T follicular helper cell (primary cell): Measurements from ENCODE around the gene SEPSECS.

Experiments
- DNase-seq: peaks from one replicate; pipeline ENCODE4 v3.0.0-alpha.2; 2020; ENCODE audit warnings: low read depth

Gene SEPSECS

DNA sequence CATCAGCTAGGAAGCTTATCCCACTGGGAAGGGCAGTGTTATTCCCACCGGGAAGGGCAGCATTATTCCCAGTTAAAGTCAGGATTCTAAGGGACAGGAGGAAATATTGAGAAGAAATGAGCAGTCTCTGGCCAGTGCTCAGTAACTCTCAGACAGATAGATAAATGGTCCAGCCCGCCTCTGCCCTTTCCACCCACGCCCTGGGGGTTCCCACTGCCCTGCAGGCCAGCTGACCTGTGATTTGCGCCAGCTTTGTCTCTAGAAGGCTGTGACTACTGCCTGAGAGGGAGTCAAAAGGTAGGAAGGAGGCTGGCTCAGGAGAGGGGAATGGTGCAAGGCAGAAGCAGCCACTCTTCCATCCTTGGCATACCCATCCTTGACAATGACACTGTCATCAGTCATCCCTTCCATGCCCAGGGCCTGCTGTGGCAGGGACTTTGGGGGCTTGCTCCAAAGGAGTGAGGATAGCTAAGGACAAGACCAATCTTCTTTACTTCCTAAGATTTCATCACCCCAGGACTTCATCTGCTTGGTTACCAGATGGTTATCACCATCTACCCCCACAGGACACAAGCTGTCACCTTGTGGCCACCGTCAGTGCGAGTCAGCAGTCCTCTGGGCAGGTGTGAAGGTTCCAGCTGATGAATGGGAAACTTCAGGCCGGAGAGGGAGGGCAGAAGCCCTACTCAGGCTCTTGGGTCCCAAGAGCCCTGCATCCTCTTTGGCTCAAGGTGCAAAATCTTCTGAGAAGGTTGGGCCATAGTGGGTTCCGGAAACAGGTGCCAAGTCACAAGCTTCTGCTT, 49.5 kb downstream of the SEPSECS start:
- DNase-seq: no peak

DNA sequence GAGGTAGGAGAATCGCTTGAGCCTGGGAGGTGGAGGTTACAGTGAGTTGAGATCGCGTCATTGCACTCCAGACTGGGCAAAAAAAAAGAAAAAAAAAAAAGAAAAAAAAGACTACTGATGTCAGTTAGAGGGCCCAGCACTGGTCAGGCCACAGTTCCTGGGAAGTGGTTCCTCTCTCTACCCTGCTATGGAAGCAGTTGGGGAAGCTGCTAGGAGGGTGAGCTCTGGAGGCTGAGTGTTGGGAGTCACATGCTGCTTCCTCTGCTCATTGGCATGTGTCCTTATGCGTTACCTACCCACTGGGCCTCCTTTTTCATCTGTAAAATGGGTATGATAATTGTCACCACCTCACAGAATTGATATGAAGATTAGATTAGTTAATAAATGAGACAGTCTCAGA, 50.7 kb downstream of the SEPSECS start:
- DNase-seq: no peak

DNA sequence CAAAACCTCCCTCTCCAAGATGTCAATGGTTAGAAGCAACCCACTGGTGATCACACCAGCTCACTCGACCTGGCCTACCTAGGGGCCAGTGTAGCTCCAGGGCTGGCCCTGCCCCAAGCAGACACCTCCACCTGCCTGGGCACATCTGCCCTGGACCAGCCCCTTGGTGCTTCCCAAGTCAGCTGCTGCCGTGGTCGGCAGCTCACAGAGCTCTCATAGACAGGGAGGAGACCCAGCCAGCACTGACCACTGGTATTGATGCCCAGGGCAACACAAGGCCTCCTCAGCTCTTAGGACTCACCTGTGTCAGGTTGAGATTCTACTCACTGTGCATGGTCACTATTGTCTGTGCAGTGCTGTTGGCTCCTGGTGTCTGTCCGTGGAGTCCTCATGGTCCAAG, 51.7 kb downstream of the SEPSECS start:
- no peak for DNase-seq

DNA sequence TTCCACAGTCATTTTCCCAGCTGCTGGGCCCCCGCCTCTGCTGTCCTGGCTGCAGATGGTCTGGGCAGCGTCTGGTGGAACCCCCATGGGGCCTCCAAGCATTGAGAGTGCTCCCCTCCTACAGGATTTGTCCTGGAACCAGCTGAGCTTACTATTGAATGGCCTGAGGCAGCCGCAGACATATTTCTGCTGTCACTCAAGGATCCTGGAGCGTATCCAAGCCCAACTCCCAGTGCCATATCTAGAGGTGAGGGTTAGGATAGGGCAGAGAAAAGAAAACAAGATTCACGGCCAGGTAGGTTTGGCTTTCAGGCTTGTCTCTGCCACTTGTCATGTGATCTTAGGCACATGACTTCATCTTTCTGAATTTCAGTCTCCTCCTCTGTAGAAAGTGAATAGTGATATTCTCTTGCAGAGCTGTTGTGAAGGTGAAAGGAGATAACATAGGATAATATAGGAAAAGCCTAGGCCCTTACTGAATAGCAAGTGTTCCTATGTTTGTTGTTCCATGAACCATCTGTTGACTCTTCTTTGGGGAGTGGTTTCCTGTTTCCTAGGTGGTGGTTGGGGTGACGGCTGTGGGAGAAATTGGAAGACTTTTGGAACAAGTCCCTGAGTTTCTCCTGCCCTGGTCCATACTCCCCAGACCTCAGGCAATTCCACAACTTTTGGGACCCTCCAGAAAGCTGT, 52.3 kb downstream of the SEPSECS start:
- DNase-seq: no peak

DNA sequence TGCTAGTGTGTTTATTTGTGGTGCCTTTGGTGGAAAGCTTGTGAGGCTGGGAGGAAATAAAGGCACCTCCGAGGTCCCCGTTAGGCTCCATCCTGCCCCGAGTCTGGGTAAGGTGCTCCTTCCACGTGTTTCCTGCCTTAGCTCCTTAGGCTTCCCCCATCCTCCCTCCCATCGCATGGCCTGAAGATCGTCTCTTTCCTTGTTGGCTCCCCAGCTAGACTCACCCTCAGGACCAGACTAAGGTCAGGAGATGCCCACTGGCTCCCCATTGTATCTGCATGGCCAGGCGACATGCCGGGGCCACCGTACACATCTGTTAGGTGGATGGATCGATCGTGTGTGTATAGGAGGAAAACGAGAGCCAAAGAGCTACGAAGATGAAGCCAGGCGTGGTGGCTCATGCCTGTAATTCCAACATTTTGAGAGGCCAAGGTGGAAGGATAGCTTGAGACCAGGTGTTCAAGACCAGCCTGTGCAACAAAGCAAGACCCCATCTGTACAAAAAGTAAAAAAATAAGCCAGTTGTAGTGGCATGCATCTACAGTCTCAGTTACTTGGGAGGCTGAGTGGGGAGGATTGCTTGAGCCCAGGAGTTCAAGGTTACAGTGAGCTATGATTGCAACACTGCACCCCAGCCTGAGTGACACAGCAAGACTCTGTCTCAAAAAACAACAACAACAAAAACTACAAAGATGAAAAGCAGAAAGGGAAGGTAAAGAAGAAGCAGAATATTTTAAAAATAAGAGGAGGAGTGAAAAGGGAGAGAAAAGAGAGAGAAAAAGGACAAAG, 53.7 kb downstream of the SEPSECS start:
- DNase-seq: no peak

DNA sequence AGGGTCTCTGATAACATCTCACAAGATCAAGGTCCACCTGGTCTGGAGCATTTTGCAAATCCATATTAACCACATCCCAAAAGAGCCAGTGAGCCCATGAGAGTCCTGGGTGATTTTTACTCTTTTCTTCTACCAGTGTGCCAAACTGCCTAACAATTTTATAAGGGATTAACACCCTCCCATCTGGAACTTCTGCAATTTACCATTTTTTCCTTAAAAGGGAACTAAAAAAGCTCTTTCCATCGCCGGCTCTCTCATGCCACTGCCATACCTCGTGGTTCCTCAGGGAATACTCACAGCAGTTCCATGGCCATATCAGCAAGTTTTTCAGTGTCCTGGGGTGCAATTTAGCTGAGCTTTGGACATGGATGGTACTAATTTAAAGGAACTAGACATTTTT, 55.7 kb downstream of the SEPSECS start:
- no peak for DNase-seq

DNA sequence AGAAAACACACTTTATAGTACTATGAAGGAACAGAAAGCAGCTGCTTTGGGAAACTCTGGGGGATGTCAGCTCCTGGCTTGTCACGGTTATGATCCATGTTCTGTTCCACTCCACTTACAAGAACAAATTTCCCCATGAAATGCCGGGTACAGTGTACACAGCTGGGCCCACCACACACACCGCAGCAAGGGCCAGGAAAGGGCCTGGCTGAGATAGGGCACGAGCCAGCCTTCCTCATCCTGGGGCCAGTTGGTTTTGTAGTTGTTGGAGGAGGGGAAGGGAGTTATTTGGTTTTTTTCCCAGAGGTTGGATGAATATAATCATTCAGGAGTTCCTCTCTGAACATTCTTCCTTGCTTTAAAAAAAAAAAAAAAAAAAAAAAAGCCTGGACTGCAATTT, 56.8 kb downstream of the SEPSECS start:
- DNase-seq: no peak

DNA sequence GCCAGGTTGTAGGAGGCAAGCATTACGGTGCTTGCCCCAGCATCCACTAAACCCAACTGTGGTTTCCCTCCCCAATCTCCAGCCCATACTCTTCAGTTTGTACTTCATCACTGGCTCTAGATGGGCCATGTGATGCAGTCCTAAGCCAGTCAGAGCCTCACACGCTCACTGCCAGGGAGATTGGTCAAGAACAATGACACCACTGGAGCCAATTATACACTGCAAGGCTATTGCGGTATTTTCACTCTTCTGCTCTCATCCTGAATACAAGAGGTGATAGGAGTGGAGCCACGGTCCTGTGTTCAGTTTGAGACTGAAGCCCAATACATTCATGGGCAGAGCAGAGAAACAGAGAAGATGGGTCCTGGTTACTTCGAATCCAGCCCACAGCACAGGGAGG, 58.4 kb downstream of the SEPSECS start:
- no peak for DNase-seq

DNA sequence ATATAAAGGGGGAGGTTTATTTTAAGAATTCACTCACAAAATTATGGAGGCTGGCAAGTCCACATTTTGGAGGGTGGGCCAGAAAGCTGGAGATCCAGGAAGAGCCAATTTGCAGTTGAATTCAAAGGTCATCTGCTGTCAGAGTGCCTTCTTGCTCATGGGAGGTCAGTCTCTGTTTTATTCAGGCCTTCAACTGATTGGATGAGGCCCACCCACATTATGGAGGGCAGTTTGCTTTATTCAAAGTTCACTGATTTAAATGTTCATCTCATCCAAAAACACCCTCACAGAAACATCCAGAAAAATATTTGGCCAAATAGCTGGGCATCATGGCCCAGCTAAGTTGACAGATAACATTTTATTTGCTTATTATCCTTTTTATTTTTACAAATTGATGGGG, 59.5 kb downstream of the SEPSECS start:
- no peak for DNase-seq

DNA sequence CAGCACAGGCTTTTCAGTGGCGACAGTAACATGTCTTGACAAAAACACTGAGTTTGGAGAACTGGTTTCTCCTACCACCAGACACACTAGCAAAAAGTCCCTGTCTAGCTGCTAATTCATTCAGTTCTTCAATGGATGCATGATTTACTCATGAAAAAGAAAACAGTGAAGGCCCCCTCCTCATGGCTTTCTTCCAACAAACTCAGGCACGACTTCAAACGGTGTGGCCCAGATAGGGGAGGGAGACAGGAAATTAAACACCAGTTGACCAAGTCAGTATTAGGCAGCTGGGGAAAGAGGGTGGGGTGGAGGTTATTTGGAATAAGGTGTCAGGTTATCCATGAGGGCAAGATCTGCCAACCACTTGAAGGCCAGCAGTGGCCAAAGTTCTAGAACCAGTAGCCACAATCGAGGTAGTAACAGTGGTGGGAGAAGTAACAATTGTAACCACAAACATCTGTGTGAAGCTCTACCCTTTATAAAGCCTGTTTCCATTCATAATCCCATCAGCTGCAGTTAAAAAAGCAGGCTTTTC, 60.2 kb downstream of the SEPSECS start:
- DNase-seq: no peak

DNA sequence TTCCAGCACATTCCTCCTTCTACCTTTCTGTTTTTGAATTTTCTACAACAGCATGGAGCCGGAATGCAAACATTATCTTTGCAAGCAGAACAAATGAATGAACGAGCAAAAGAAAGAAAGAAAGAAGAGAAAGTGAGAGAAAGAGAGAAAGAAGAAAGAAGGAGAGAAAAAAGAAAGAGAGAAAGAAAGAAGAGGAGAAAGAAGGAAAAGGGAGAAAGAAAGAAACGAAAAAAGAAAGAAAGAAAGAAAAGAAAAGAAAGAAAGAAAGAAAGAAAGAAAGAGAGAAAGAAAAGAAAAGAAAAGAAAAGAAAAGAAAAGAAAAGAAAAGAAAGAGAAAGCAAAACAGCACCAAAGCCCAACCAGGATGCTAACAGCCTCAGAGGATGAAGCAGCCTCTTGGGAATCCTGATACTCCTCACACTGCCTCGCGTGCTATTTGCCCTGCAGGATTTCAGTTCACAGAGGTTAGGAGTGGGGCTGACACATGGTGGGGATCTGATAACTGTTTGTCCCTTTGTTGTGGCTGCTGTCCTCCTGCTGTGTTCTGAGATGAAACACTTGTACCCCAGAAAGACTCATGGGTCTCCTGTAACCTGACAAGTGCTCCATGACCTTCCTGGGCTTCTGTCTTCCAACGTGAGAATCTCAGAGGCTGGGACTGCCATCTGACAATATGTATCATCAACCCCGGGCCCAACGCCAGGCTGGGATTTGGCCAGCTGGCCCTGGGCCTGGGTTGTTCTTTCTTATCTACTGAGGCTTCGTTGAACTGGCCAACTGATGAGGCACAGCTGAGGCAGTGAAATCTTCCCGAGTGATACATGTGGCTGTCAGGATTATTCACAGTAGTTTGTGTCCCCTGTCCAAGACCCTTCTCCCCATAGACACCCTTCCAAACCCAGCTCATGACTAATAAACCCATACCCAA, 61.0 kb downstream of the SEPSECS start:
- no peak for DNase-seq

DNA sequence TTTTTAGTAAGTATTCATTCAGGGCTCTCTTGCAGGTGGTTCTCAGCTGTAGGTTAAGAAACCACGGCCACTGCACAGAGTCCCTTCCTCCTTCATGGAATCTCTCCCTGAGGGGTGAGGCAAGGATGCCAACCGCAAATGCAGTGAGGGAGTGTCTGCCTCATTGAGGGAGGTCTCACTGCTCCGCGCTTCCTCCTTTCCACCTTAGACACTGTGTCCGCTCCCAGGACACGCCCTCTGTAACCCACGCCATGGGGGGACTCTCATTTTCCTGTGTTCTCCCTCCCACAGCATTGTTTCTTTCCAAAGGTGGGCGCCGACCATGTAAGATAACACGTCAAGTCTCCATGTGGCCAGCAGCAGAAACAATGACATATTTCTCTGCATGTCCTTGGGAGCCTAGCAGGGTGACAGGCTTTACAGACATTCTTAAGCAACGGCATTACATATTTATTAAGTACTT, 63.2 kb downstream of the SEPSECS start:
- no peak for DNase-seq

DNA sequence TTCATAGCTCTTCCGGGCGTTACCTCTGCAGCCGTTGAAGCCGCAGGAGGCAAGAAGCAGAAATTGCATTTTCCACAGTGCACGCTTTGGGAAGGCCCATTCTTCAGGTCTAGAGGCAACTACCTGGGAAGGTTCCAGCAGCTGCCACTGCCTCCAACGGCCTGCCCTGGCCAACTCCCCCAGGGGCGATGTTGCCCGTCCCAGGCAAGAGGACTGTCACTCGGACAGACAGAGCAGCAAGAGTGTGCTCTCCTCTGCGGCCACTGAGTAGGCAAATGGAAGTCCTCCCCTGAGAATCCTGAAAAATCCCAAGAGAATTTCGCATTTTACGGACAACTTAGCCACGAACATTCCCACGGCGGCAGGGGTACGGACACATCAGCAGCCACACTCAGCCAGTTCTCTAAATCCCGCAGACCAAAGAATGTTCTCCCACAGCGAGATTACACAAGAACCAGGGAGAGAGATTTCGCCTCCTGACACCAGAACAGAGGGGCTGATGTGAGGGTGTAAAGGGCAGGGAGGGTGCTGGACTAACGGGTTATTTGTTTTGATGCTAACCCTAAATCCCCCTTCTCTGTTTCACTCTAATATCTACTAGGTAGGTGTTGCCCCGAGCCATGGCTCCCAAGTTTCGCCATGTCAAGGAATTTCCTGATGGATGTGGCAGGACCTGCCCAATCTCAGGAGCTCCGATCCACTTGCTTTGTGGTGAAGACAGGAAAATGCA, 63.8 kb downstream of the SEPSECS start:
- DNase-seq: no peak

DNA sequence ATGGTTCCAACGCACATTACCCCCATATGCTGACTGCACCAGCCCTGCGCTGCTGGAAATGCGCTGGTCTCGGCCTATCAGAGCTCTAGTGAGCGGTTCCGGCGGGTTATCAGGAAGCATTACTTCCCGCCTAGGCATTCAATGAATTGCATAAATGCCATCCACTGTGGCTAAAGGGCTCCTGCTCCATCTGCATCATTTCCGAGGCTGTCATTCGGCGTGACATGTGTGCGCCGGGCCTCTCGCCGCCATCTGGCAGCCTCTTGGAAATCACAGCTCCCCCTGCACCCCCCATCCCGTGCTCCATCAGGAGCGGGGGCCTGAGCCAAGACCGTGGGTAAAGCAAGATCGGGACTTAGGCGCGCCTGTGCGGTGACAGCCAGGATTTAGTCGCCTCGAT, 64.4 kb downstream of the SEPSECS start:
- DNase-seq: no peak

DNA sequence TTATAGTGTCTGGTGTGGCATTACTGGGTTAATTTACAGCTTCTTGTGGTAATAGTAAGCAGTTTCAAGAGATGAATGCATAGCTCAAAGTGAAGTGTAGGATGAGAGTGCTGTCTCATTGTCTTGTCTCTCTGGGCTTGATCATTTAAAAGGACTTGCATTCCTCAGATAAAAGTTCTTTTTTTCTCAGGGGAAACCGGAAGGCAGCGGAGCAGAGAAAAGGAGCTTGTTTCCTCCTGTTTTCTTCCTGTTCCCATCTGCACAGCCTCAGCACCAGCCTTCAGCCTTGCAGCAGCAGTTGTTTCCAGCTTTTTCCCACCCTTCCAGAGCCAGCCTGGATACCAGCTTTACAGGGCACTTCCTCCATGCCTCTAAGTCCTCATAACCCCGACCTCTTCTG, 68.1 kb downstream of the SEPSECS start:
- DNase-seq: no peak

DNA sequence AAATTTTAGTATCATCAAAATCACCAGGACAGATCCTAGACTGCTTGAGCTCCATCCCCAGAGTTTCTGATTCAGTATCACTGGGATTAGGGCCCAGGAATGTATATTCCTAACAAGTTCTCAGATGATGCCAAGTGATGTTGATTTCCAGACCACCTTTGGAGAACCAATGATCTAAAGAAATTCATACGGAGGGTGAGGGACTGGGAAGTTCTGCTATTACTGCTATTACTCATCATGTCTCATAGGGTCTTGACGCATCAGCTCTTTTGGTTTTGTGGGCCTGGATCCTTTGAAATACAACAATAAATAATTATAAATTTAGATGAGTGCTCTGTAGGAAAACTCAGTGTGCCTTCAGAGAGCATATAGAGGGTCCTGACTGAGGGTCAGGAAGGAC, 69.7 kb downstream of the SEPSECS start:
- DNase-seq: no peak

DNA sequence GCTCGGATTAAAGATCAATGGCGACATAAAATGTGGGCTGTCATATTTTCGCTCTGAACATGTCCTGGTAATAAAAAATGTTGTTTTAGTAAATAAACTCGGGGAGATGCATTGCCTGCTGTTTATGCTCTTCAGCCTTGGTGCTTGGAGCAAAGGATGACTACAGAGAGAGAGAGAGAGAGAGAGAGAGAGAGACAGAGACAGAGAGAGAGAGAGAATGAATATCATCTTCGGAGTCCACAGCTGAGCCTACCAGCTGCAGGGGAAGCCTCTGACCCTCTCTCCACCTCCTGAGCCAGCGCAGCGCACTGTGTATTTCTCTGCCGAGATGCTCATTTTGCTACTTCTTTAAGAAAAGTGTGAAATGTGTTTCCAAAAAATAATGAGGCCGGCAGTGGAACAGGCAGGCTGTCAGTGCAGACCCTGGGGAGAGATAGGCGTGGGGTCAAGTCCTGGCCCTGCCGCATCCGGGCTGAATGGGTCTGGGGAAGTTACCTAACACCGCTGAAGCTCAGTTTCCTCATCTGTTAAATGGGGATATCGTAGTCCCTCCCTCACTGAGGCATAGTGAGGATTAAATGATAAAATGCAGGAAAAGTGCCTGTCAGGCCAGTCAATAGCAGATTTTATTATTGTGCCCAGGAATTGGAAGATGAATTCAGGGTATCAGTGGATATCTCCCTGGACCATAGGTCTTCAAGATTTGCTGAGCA, 71.0 kb downstream of the SEPSECS start:
- DNase-seq: no peak

DNA sequence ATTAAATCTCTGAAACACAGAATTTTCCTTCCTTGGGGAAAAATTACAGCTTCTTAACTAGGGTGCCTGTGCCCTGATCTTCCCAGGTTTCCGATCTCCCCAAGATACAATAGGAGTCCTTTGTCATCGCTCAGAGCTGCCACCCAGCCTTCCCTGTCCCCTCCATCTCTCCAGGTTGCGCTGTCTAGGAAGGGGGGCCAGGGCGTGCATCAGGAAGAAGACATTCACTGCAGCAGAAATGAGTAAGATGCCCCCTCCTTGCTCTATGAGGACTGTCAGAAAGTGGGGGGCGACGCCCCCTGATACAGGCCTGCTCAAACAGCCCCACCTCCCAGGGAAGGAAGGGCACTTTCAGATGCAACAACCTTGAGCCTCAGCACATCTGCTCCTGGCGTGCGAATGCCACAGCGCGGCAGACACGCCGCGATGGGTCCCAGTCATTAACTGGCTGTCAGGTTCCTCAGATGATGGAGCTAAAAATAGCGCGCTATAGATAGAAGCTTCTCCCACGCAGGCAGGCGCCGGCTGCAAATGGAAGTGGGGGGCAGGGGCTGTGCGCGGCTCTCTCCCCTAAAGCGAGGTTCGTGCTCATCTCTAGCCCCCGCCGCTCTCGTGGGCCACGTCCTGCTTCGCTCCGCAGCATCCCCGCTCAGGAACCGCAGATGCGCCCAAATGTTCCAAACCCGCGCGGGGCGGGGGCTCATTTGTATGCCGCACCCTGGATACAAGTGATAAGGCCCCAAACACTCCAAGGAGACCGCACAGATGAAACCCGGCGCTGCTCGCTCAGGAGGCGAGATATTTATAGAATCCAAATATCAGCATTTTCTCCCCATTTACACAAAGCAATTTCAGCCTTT, 71.9 kb downstream of the SEPSECS start:
- no peak for DNase-seq

DNA sequence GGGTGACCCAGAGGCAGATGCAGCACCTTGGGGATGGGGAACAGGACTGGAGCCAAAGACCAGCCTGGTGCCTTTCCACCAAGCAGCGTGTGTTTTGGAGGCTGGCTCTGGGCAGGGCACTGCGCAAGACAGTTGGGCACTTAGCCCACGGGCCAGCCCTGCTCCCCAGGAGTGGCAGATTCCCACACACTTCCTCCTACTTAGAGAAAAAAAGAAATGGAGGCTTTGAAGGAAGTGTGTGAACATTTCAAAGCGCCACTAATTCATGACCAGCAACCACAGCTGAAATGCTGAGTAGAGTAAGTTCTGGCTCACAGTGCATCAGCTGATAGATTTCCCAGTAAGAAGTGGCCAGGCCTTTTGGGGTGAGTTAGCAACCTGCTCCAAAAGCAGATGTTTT, 74.6 kb downstream of the SEPSECS start:
- DNase-seq: no peak
